ENCODE results near the gene CIDEB.

DNA sequence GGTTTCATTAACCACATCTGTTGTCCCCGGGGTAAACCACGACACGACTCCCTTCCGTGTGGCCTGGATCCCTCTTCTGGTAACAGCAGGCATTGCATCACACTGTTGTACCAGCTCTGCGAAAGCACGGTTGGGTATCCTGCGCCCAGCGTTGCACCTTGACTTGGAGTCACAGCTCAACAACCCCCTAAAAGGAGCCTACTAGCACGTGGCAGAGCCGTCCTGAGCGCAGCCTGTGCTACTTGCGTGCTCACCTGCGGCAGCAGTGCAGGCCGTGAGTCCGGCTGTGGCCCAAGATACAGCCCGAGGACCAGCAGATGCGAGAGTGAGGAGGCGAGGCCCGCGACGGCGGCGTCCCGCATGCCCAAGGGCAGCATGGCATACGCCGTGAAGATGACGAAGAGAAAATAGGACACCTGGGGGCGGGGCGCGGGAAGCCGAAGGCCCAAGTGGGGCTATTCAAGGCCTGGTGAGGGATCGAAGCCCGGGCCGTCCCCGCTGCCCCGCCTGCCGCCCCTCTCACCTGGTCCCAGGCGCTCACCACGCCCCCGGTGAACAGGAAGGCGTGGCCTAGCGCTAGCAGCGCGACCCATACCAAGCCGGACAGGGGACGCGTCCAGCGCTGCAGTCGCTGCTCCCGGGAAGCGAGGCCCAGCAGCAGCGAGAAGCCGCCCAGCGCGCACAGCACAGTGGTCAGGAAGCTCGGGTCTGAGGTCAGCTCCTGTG, 24.7 kb upstream of the CIDEB start:
- TF ChIP-seq, protein P1, sequence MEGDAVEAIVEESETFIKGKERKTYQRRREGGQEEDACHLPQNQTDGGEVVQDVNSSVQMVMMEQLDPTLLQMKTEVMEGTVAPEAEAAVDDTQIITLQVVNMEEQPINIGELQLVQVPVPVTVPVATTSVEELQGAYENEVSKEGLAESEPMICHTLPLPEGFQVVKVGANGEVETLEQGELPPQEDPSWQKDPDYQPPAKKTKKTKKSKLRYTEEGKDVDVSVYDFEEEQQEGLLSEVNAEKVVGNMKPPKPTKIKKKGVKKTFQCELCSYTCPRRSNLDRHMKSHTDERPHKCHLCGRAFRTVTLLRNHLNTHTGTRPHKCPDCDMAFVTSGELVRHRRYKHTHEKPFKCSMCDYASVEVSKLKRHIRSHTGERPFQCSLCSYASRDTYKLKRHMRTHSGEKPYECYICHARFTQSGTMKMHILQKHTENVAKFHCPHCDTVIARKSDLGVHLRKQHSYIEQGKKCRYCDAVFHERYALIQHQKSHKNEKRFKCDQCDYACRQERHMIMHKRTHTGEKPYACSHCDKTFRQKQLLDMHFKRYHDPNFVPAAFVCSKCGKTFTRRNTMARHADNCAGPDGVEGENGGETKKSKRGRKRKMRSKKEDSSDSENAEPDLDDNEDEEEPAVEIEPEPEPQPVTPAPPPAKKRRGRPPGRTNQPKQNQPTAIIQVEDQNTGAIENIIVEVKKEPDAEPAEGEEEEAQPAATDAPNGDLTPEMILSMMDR (IDR thresholded peaks at IDR 0.05), result peak; percentile 53 to 87 (median 73)
- TF ChIP-seq POLR2A (IDR thresholded peaks at IDR 0.05), result no peak

Data from thyroid gland (tissue), 4 donors.